IMR-90 (cell line): ENCODE measurements around the gene KIAA0232.
A peak's percentile ranks its signal among the peaks of the same experiment; 100 is the strongest.

Experiments
- BHLHE40 ChIP-seq: fragments of 150-350 bp; IDR thresholded peaks from 2 replicates; pipeline ENCODE4 v1.6.1; 2016; ENCODE audit warnings: mild to moderate bottlenecking, low read depth, low read length
- CEBPB ChIP-seq: IDR thresholded peaks from 2 replicates; pipeline ENCODE4 v1.6.1; 2012; ENCODE audit warnings: low read depth, low read length, improper control_type of control experiment
- CTCF ChIP-seq: conservative IDR thresholded peaks from 2 replicates; pipeline ENCODE4 v1.5.1; 2012; ENCODE audit warnings: mild to moderate bottlenecking, low read depth, low read length, improper control_type of control experiment
- ELK1 ChIP-seq: fragments of 150-350 bp; IDR thresholded peaks from 2 replicates; pipeline ENCODE4 v1.6.1; 2016; ENCODE audit warnings: low read depth, mild to moderate bottlenecking, low read length, moderate library complexity, borderline replicate concordance
- MXI1 ChIP-seq: IDR thresholded peaks from 2 replicates; pipeline ENCODE4 v1.6.1; 2012; ENCODE audit warnings: low read depth, mild to moderate bottlenecking, low read length, moderate library complexity, borderline replicate concordance
- NFE2L2 ChIP-seq: fragments of 150-350 bp; IDR thresholded peaks from 2 replicates; pipeline ENCODE4 v1.6.1; 2016; ENCODE audit warnings: low read depth, mild to moderate bottlenecking, low read length
- POLR2A ChIP-seq: IDR thresholded peaks from 2 replicates; pipeline ENCODE4 v1.6.1; 2012; ENCODE audit warnings: mild to moderate bottlenecking, low read depth, low read length
- RAD21 ChIP-seq: IDR thresholded peaks from 2 replicates; pipeline ENCODE4 v1.6.1; 2012; ENCODE audit warnings: low read length, improper control_type of control experiment
- RCOR1 ChIP-seq: IDR thresholded peaks from 2 replicates; pipeline ENCODE4 v1.6.1; 2012; ENCODE audit warnings: mild to moderate bottlenecking, low read length, improper control_type of control experiment; ENCODE audit not compliant: insufficient replicate concordance
- SMC3 ChIP-seq: fragments of 150-350 bp; IDR thresholded peaks from 2 replicates; pipeline ENCODE4 v1.6.1; 2016; ENCODE audit warnings: low read depth, mild to moderate bottlenecking, antibody characterized with exemption, low read length, moderate library complexity
- USF2 ChIP-seq: fragments of 150-350 bp; IDR thresholded peaks from 2 replicates; pipeline ENCODE4 v1.6.1; 2017; ENCODE audit warnings: mild to moderate bottlenecking, antibody characterized with exemption, low read length, low read depth

- TF ChIP-seq CTCF (0 out of 2 replicates have a peak, but pooled peaks have one; percentile 22), USF2 (no peak), RCOR1 (no peak), NFE2L2 (no peak), POLR2A (no peak), BHLHE40 (no peak), ELK1 (no peak), SMC3 (no peak), CEBPB (no peak), RAD21 (no peak), MXI1 (no peak)
These were observed 103.5 kb downstream of the KIAA0232 start for GRCh38 chr4:6885953-6886557.
